Astrocyte (in vitro differentiated cells and primary cell): ENCODE data around the gene NDOR1.

Experiments
- CTCF ChIP-seq: IDR thresholded peaks from 2 replicates; pipeline ENCODE4 v1.5.1; 2011; ENCODE audit warnings: low read depth, mild to moderate bottlenecking, inconsistent platforms, low read length, moderate library complexity; ENCODE audit not compliant: insufficient read depth
- EZH2 ChIP-seq: IDR thresholded peaks from 2 replicates; pipeline ENCODE4 v1.6.1; 2012; ENCODE audit warnings: mild to moderate bottlenecking, low read length, inconsistent platforms; ENCODE audit not compliant: insufficient read depth

- TF ChIP-seq CTCF (peak; percentile 51), EZH2 (no peak)
Observed at GRCh38 chr9:137176302-137177182, 29.0 kb upstream of the NDOR1 start.
